Type B pancreatic cell (in vitro differentiated cells): ENCODE results near the gene ADAM12. TPM values are rescaled to one million over a fixed set of nuclear protein-coding genes. Genes with fewer than 3 reads are reported as not detected.
A peak's percentile ranks its signal among the peaks of the same experiment; 100 is the strongest.

Experiments used
- DNase-seq: peaks from one replicate; pipeline ENCODE4 v3.0.0; 2021; ENCODE audit warnings: mixed read lengths; ENCODE audit not compliant: unreplicated experiment; ENCODE audit errors: extremely low spot score
- H3K27ac Mint-ChIP-seq: 2 replicates; pipeline ENCODE4 v1.8.0; 2021; ENCODE audit warnings: mild to moderate bottlenecking, mixed read lengths
- H3K27me3 Mint-ChIP-seq: 2 replicates; pipeline ENCODE4 v1.8.0; 2021; ENCODE audit warnings: mixed read lengths
- H3K36me3 Mint-ChIP-seq: 2 replicates; pipeline ENCODE4 v1.8.0; 2021; ENCODE audit warnings: mixed read lengths
- H3K4me1 Mint-ChIP-seq: one replicate; pipeline ENCODE4 v1.8.0; 2021; ENCODE audit warnings: mixed read lengths; ENCODE audit not compliant: unreplicated experiment
- H3K4me3 Mint-ChIP-seq: 2 replicates; pipeline ENCODE4 v1.8.0; 2021; ENCODE audit warnings: mild to moderate bottlenecking, mixed read lengths
- H3K9me3 Mint-ChIP-seq: 2 replicates; pipeline ENCODE4 v1.8.0; 2021; ENCODE audit warnings: mixed read lengths
- CTCF ChIP-seq: fragments of 200-600 bp; sonication (generic); conservative IDR thresholded peaks from 2 replicates; pipeline ENCODE4 v1.5.0; 2021; ENCODE audit warnings: antibody characterized with exemption, mild to moderate bottlenecking
- total RNA-seq: library from RNA; stranded (reverse); gene quantifications from 2 replicates; pipeline ENCODE4 v1.2.1, GENCODE V29; 2021; ENCODE audit warnings: low replicate concordance

The ADAM12 gene
- total RNA-seq, 1 donor from 2014 or later, result 31.6 TPM

DNA sequence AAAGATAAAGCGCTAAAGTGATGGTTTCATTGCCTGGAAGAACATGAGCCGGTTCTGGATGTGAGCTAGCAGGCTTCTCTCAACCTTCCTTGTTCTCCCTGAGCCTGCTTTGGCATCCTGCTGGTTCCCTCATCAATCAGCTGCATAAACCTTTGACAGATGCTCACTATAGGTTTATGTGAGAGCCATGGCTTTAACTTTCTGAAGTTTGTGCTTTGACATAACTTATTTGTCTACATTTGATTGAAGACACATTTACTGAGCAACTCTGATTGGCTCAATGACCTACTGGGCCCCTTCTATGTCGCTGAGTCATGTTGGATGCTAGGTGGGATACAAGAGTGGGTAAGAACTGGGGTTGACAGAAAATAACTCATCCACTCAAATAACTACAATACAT, 192.0 kb downstream of the ADAM12 start:
- H3K27ac Mint-ChIP-seq, result no peak overlapping the region
- H3K9me3 Mint-ChIP-seq, result peaks cover 5% of the 10 kb centered on the region
- peaks cover 13% of the 10 kb centered on the region for H3K4me1 Mint-ChIP-seq
- DNase-seq, result no peak
- H3K36me3 Mint-ChIP-seq, result peaks cover 3% of the 10 kb centered on the region
- H3K4me3 Mint-ChIP-seq, result no peak overlapping the region
- no peak for TF ChIP-seq CTCF
- no peaks in the 10 kb centered on the region for H3K27me3 Mint-ChIP-seq

DNA sequence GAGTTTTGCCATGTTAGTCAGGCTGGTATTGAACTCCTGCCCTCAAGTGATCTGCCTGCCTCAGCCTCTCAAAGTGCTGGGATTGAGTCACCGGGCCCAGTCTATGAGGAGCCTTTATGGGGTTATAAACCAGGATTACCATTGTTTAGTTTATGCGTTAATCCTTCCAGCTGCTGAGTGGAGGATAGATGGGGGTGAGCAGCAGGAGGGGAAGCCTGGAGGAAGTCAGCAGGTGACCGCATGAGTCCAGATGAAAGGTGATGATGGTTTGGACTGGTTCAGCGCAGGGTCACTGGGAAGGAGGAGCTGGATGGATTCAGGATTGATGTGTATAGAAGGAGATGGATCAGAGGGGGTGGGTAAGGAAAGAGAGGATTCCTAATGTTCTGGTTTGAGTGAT, 197.1 kb downstream of the ADAM12 start:
- H3K4me3 Mint-ChIP-seq, result peak overlapping the region; percentile 28
- peaks cover 3% of the 10 kb centered on the region for H3K36me3 Mint-ChIP-seq
- H3K9me3 Mint-ChIP-seq, result peaks cover 7% of the 10 kb centered on the region
- TF ChIP-seq CTCF, result no peak
- peaks cover 12% of the 10 kb centered on the region for H3K4me1 Mint-ChIP-seq
- no peak for DNase-seq
- H3K27ac Mint-ChIP-seq, result no peak overlapping the region
- H3K27me3 Mint-ChIP-seq, result peaks cover 12% of the 10 kb centered on the region

- no peak overlapping the region for H3K27ac Mint-ChIP-seq
- no peak overlapping the region for H3K4me3 Mint-ChIP-seq
- peaks cover 8% of the 10 kb centered on the region for H3K4me1 Mint-ChIP-seq
These were observed 199.5 kb downstream of the ADAM12 start for GRCh38 chr10:126188679-126189200.

DNA sequence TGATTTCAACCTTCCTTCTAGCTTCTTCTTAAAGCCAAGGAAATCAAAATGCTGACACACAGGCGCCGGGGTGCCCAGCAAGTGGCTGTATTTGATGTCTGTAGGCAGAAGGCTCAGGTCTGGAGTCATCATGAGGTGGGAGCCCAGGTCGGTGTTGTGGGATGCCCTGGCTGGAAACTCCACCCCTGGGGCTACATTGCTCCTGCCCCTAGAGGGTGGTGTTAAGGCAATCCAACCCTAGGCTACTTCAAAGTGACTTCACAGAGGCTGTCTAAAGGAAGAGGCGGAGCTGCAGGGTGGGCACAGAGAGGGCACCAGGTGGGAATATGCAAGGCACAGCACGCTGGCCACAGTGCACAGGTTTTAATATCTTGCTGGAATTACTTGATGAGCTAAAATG, 200.9 kb downstream of the ADAM12 start:
- H3K36me3 Mint-ChIP-seq, result peaks cover 3% of the 10 kb centered on the region
- H3K27ac Mint-ChIP-seq, result no peak overlapping the region
- peaks cover 15% of the 10 kb centered on the region for H3K27me3 Mint-ChIP-seq
- H3K9me3 Mint-ChIP-seq, result peaks cover 7% of the 10 kb centered on the region
- H3K4me3 Mint-ChIP-seq, result no peak overlapping the region
- no peak for TF ChIP-seq CTCF
- DNase-seq, result no peak
- H3K4me1 Mint-ChIP-seq, result peaks cover 10% of the 10 kb centered on the region

More at GRCh38 chr10:126188679-126189200, 199.5 kb downstream of the ADAM12 start:
- no peak for TF ChIP-seq CTCF
- Mint-ChIP-seq H3K27me3 (peaks cover 15% of the 10 kb centered on the region), H3K9me3 (peaks cover 7% of the 10 kb centered on the region), H3K36me3 (peaks cover 3% of the 10 kb centered on the region)
- no peak for DNase-seq

DNA sequence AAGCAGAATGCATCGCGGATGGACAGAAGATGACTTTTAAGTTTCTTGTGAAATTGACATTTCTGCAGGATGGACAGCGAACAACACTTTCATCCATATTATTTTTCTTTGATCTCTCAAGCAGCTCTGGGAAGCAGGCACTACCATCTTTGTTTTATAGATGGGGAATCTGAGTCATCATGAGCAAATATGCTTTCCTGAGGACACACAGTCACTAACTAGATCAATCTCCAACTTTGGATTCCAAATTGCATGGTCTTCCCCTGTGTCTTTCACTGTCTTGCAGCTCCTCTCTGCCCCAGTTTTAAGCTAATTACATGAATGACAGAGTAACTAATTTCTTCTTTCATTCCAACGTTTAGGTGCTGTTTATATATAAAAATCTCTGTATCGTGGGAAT, 201.5 kb downstream of the ADAM12 start:
- peaks cover 15% of the 10 kb centered on the region for H3K27me3 Mint-ChIP-seq
- DNase-seq, result no peak
- H3K9me3 Mint-ChIP-seq, result peaks cover 7% of the 10 kb centered on the region
- H3K4me3 Mint-ChIP-seq, result no peak overlapping the region
- H3K4me1 Mint-ChIP-seq, result peaks cover 13% of the 10 kb centered on the region
- TF ChIP-seq CTCF, result no peak
- peaks cover 3% of the 10 kb centered on the region for H3K36me3 Mint-ChIP-seq
- H3K27ac Mint-ChIP-seq, result no peak overlapping the region
